ENCODE data around the gene ZNF778. TPM values are rescaled to one million over a fixed set of nuclear protein-coding genes. Genes with fewer than 3 reads are reported as not detected.

The ZNF778 gene
- total RNA-seq, 1 experiment from 2014 or later: 31.2 TPM

DNA sequence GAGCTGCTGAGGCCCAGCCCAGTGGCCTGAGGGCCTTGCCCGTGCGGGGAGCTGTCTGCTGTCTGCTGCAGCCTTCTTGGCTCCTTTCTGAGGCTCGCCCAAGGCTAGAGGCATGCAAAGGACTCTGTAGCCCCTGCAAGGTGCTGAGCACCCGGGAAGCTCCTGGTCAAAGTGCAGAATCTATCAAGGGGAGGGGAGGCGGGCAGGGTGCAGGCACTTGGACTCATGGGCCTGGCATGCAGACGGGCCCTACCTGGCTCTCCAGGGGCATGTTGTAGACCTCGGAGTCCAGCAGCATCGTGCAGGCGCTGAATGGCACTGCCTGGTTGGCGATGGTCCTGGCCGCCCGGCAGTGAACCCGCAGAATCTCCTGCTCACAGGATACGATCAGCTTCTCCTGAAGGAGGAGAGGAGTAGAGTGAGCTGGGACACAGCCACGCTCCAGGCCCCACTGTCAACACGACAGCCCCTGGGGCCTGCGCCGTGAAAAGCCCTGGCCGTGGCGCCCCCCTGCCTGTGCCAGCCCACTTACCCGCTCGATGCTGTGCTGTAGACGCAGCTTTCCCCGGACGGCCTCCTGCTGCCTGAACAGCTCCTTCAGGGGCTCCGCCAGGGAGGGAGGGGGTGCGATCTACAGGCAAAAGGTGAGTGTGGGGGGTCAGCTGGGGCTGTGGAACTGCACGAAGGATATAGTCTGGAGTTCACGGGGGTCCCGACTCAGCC, 57.2 kb downstream of the ZNF778 start:
- POLR2A ChIA-PET: no interaction called here
- Mint-ChIP-seq H3K9me3 (no peaks in the 10 kb centered on the region), H3K4me1 (no peaks in the 10 kb centered on the region), H3K36me3 (peaks cover 41% of the 10 kb centered on the region), H3K27me3 (ENCODE audit: low read depth) (no peaks in the 10 kb centered on the region), H3K4me3 (no peak overlapping the region), H3K27ac (peak overlapping the region; percentile 76; the same call in 1 of the 2 replicates)
- no peak for DNase-seq (ENCODE audit: low spot score)
- TF ChIP-seq, protein P1, sequence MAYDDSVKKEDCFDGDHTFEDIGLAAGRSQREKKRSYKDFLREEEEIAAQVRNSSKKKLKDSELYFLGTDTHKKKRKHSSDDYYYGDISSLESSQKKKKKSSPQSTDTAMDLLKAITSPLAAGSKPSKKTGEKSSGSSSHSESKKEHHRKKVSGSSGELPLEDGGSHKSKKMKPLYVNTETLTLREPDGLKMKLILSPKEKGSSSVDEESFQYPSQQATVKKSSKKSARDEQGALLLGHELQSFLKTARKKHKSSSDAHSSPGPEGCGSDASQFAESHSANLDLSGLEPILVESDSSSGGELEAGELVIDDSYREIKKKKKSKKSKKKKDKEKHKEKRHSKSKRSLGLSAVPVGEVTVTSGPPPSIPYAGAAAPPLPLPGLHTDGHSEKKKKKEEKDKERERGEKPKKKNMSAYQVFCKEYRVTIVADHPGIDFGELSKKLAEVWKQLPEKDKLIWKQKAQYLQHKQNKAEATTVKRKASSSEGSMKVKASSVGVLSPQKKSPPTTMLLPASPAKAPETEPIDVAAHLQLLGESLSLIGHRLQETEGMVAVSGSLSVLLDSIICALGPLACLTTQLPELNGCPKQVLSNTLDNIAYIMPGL (CRISPR knock-in tag; IDR thresholded peaks at IDR 0.05): no peak
- TF ChIP-seq TCF7 (CRISPR knock-in tag; IDR thresholded peaks at IDR 0.05; ENCODE audit: low read depth): no peak
- TF ChIP-seq OVOL2 (CRISPR knock-in tag; IDR thresholded peaks at IDR 0.05; ENCODE audit: borderline replicate concordance): no peak
- no peak for TF ChIP-seq MXD4 (CRISPR knock-in tag; IDR thresholded peaks at IDR 0.05; ENCODE audit: borderline replicate concordance)
- TF ChIP-seq ZNF416 (CRISPR knock-in tag; IDR thresholded peaks at IDR 0.05): no peak
- TF ChIP-seq ZNF121 (CRISPR knock-in tag; IDR thresholded peaks at IDR 0.05): no peak
- no peak for TF ChIP-seq ESRRA (CRISPR knock-in tag; IDR thresholded peaks at IDR 0.05; ENCODE audit: borderline replicate concordance)
- no peak for TF ChIP-seq TP53 (CRISPR knock-in tag; IDR thresholded peaks at IDR 0.05)
- no peak for TF ChIP-seq ELF4 (CRISPR knock-in tag; IDR thresholded peaks at IDR 0.05; ENCODE audit: low read depth)
- TF ChIP-seq, protein P2, sequence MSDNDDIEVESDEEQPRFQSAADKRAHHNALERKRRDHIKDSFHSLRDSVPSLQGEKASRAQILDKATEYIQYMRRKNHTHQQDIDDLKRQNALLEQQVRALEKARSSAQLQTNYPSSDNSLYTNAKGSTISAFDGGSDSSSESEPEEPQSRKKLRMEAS (CRISPR knock-in tag; IDR thresholded peaks at IDR 0.05): no peak
- TF ChIP-seq JUN (CRISPR knock-in tag; IDR thresholded peaks at IDR 0.05): no peak
- TF ChIP-seq ZNF317 (CRISPR knock-in tag; IDR thresholded peaks at IDR 0.05; ENCODE audit: borderline replicate concordance, low read depth): no peak
- TF ChIP-seq SOX15 (CRISPR knock-in tag; IDR thresholded peaks at IDR 0.05): no peak
- no peak for TF ChIP-seq TEAD4 (CRISPR knock-in tag; IDR thresholded peaks at IDR 0.05)
- TF ChIP-seq, protein P3, sequence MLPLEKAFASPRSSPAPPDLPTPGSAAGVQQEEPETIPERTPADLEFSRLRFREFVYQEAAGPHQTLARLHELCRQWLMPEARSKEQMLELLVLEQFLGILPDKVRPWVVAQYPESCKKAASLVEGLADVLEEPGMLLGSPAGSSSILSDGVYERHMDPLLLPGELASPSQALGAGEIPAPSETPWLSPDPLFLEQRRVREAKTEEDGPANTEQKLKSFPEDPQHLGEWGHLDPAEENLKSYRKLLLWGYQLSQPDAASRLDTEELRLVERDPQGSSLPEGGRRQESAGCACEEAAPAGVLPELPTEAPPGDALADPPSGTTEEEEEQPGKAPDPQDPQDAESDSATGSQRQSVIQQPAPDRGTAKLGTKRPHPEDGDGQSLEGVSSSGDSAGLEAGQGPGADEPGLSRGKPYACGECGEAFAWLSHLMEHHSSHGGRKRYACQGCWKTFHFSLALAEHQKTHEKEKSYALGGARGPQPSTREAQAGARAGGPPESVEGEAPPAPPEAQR (CRISPR knock-in tag; IDR thresholded peaks at IDR 0.05): no peak
- no peak for TF ChIP-seq IRF2 (CRISPR knock-in tag; IDR thresholded peaks at IDR 0.05; ENCODE audit: borderline replicate concordance, low read depth)
- ATAC-seq: no peak
- CTCF ChIA-PET: no interaction called here

DNA sequence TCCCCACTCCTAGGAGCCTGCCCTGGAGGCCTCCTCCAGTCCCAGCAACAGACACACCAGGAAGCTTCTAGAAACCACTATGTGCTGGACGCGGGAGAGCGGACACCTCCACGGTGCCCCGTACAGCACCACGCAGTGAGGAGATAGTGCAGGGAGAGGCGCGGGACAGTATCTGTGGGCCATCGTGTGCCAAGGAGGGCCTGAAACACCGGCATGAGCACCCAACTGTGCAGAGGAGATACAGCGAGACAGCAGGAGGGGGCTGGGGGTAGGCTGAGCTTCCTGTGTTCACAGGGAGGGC, 57.7 kb downstream of the ZNF778 start:
- no peak for ATAC-seq
- Mint-ChIP-seq H3K4me1 (no peaks in the 10 kb centered on the region), H3K27ac (peak overlapping the region; percentile 76; the same call in 1 of the 2 replicates), H3K4me3 (no peak overlapping the region), H3K9me3 (no peaks in the 10 kb centered on the region), H3K36me3 (peaks cover 36% of the 10 kb centered on the region), H3K27me3 (ENCODE audit: low read depth) (no peaks in the 10 kb centered on the region)
- ChIA-PET POLR2A (no interaction called here), CTCF (no interaction called here)
- no peak for DNase-seq (ENCODE audit: low spot score)
- no peak for TF ChIP-seq NR3C1 (CRISPR knock-in tag; conservative IDR thresholded peaks at IDR 0.05; ENCODE audit: low read depth)
- no peak for TF ChIP-seq ZNF263 (CRISPR knock-in tag; IDR thresholded peaks at IDR 0.05; ENCODE audit: low read depth)
- TF ChIP-seq, protein P4, sequence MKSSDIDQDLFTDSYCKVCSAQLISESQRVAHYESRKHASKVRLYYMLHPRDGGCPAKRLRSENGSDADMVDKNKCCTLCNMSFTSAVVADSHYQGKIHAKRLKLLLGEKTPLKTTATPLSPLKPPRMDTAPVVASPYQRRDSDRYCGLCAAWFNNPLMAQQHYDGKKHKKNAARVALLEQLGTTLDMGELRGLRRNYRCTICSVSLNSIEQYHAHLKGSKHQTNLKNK (CRISPR knock-in tag; IDR thresholded peaks at IDR 0.05): no peak
- TF ChIP-seq, protein P5, sequence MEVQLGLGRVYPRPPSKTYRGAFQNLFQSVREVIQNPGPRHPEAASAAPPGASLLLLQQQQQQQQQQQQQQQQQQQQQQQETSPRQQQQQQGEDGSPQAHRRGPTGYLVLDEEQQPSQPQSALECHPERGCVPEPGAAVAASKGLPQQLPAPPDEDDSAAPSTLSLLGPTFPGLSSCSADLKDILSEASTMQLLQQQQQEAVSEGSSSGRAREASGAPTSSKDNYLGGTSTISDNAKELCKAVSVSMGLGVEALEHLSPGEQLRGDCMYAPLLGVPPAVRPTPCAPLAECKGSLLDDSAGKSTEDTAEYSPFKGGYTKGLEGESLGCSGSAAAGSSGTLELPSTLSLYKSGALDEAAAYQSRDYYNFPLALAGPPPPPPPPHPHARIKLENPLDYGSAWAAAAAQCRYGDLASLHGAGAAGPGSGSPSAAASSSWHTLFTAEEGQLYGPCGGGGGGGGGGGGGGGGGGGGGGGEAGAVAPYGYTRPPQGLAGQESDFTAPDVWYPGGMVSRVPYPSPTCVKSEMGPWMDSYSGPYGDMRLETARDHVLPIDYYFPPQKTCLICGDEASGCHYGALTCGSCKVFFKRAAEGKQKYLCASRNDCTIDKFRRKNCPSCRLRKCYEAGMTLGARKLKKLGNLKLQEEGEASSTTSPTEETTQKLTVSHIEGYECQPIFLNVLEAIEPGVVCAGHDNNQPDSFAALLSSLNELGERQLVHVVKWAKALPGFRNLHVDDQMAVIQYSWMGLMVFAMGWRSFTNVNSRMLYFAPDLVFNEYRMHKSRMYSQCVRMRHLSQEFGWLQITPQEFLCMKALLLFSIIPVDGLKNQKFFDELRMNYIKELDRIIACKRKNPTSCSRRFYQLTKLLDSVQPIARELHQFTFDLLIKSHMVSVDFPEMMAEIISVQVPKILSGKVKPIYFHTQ (CRISPR knock-in tag; IDR thresholded peaks at IDR 0.05): no peak
